Fibroblast of skin of scalp (primary cell): ENCODE results near the gene GOLGA6A. TPM values are rescaled to one million over a fixed set of nuclear protein-coding genes. Genes with fewer than 3 reads are reported as not detected.
A peak's percentile ranks its signal among the peaks of the same experiment; 100 is the strongest.
"Not testable (repeated sequence)": the region's sequence is repeated elsewhere in the genome, so short reads cannot be mapped to it uniquely, and the experiment has no call there.

ENCODE experiments used
- DNase-seq: peaks from one replicate; pipeline ENCODE4 v3.0.0-alpha.2; 2013
- polyA plus RNA-seq, 2 experiments: library from polyadenylated mRNA; unstranded; fragments of 120-200 nt; gene quantifications; one replicate each; pipeline ENCODE4 v1.2.1, GENCODE V29; 2013; ENCODE audit not compliant: insufficient read length in 2 of 2

The GOLGA6A gene
- polyA plus RNA-seq (2013, experiment 1 of 2; ENCODE audit: insufficient read length): not detected
- polyA plus RNA-seq (2013, experiment 2 of 2; ENCODE audit: insufficient read length): not detected

GRCh38 chr15:74082450-74082849 is at the start of gene GOLGA6A:
Gene GOLGA6A, minus strand, starts transcription at chr15:74082550. Its CDS starts 41 bp downstream, at chr15:74082509.
- DNase-seq: not testable (repeated sequence)

- no peak for DNase-seq
Observed at GRCh38 chr15:74131628-74132413, 49.5 kb upstream of the GOLGA6A start.

- DNase-seq: no peak
Observed at GRCh38 chr15:74130849-74131627, 48.7 kb upstream of the GOLGA6A start.

GRCh38 chr15:74130155-74130848 is 48.0 kb upstream of the GOLGA6A start, which contains the start of gene ISLR2:
Gene ISLR2, plus strand, starts transcription at chr15:74130586. Its CDS starts 2,169 bp downstream, at chr15:74132755.
- DNase-seq: no peak

- DNase-seq: no peak
Observed at GRCh38 chr15:74129586-74130154, 47.3 kb upstream of the GOLGA6A start.

GRCh38 chr15:74128785-74129585 is 46.6 kb upstream of the GOLGA6A start:
- no peak for DNase-seq

GRCh38 chr15:74127954-74128784 is 45.8 kb upstream of the GOLGA6A start:
- DNase-seq: no peak

GRCh38 chr15:74127255-74127953 is 45.1 kb upstream of the GOLGA6A start:
- peak; percentile 87 for DNase-seq

GRCh38 chr15:74124759-74125158 is 42.4 kb upstream of the GOLGA6A start:
- peak; percentile 51 for DNase-seq

GRCh38 chr15:74124196-74124595 is 41.8 kb upstream of the GOLGA6A start:
- DNase-seq: no peak

- no peak for DNase-seq
Observed at GRCh38 chr15:74123658-74124057, 41.3 kb upstream of the GOLGA6A start.

- DNase-seq: no peak
Observed at GRCh38 chr15:74123131-74123429, 40.7 kb upstream of the GOLGA6A start.

GRCh38 chr15:74122403-74123130 is 40.2 kb upstream of the GOLGA6A start:
- no peak for DNase-seq

- no peak for DNase-seq
Observed at GRCh38 chr15:74121858-74122257, 39.5 kb upstream of the GOLGA6A start.

- no peak for DNase-seq
Observed at GRCh38 chr15:74121039-74121438, 38.7 kb upstream of the GOLGA6A start.

GRCh38 chr15:74120426-74120825 is 38.1 kb upstream of the GOLGA6A start:
- DNase-seq: no peak

GRCh38 chr15:74109713-74110112 is 27.4 kb upstream of the GOLGA6A start:
- no peak for DNase-seq

GRCh38 chr15:74108611-74109010 is 26.3 kb upstream of the GOLGA6A start:
- not testable (repeated sequence) for DNase-seq

GRCh38 chr15:74108111-74108510 is 25.8 kb upstream of the GOLGA6A start:
- no peak for DNase-seq
